Cardiac fibroblast (primary cell): ENCODE measurements around the gene ASAP3.
A peak's percentile ranks its signal among the peaks of the same experiment; 100 is the strongest.

Source experiments
- DNase-seq, 2 donors: peaks; one replicate each; pipeline versions ENCODE4 v3.0.0 to v3.0.0-alpha.2; 2010; ENCODE audit warnings: low read depth in 2 of 2
- H3K4me3 ChIP-seq, 2 donors: replicated peaks in 1 of 2; 1 replicate in 1 of 2; 2 replicates in 1 of 2; pipeline ENCODE4 v1.5.1; 2011; ENCODE audit warnings: low read depth in 2 of 2, low read length in 2 of 2, mild to moderate bottlenecking in 2 of 2, moderate library complexity in 1 of 2
- CTCF ChIP-seq: IDR thresholded peaks from one replicate; pipeline ENCODE4 v1.5.1; 2011; ENCODE audit warnings: low read depth, mild to moderate bottlenecking, low read length, inconsistent platforms

Gene ASAP3

GRCh38 chr1:23484253-23485001, 448 bp upstream of the ASAP3 start:
- no peak for TF ChIP-seq CTCF
- peak overlapping the region; percentile 50 to 73 for H3K4me3 ChIP-seq
- DNase-seq, result peak; percentile 89 to 97

GRCh38 chr1:23481904-23482303, 2.1 kb downstream of the ASAP3 start:
- no peak overlapping the region for H3K4me3 ChIP-seq
- no peak for DNase-seq
- no peak for TF ChIP-seq CTCF

GRCh38 chr1:23481026-23481597, 2.9 kb downstream of the ASAP3 start:
- no peak for TF ChIP-seq CTCF
- no peak overlapping the region for H3K4me3 ChIP-seq

GRCh38 chr1:23480187-23481025, 3.6 kb downstream of the ASAP3 start:
- TF ChIP-seq CTCF, result no peak

More at GRCh38 chr1:23481026-23481597, 2.9 kb downstream of the ASAP3 start:
- DNase-seq, result no peak

GRCh38 chr1:23479666-23479941, 4.4 kb downstream of the ASAP3 start:
- no peak overlapping the region for H3K4me3 ChIP-seq
- no peak for TF ChIP-seq CTCF
- no peak for DNase-seq

More at GRCh38 chr1:23480187-23481025, 3.6 kb downstream of the ASAP3 start:
- no peak overlapping the region for H3K4me3 ChIP-seq
- no peak for DNase-seq

- DNase-seq, result peak; percentile 73 to 91
- H3K4me3 ChIP-seq, result no peak overlapping the region
- TF ChIP-seq CTCF, result no peak
These were observed 4.9 kb downstream of the ASAP3 start for GRCh38 chr1:23478896-23479665.
